SKM-1 (cell line): ENCODE data around the gene RBM17.
A peak's percentile ranks its signal among the peaks of the same experiment; 100 is the strongest.
"Not testable (repeated sequence)": the region's sequence is repeated elsewhere in the genome, so short reads cannot be mapped to it uniquely, and the experiment has no call there.

Source experiments
- DNase-seq: peaks from one replicate; lab custom pipeline; 2025; ENCODE audit not compliant: unreplicated experiment; lab: John Stamatoyannopoulos, UW

RBM17 gene

DNA sequence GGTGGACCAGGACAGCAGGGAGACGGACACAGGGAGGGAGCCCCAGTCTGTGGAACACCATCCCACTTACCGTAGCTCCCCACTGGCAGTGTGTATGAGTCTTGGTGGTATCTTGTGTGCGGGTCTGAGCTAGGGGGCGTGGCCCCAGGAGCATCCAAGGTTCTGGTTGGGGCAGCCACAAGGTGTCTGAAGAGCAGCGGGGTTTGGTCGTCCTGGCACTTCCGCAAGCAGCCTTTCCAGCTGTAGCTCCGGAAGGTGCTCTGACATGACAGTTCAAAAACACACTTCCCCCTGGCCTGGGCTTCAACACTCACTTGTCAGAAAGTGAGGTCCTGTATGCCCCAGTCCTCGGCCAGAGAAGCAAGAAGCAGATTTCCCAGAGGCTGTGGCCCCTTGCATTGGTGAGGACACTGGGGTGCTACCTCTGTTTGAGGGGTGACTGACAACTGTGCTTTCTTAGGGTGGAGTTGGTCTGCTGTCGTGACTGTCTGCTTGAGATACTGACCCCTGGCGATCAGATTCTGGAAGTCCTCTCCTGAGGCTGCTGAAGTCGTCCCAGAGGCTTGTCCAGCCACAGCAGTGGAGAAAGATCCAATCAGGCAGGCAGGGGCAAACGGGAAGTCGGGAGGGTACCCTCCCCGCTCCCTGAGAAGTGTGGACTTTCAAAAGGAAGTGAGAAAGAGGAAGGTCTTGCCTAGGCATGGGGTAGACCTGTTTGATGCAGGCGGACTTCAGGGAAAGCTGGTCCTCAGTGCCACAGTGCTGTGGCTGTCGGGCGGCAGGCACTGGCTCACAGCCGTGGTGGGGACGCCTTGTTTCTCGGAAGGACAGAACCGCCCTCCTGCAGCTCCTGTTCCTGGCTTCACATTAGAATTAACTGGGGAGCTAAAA, 62.5 kb downstream of the RBM17 start:
- peak; percentile 53 for DNase-seq

- DNase-seq: no peak
Observed at GRCh38 chr10:6153845-6154244, 65.0 kb downstream of the RBM17 start.

DNA sequence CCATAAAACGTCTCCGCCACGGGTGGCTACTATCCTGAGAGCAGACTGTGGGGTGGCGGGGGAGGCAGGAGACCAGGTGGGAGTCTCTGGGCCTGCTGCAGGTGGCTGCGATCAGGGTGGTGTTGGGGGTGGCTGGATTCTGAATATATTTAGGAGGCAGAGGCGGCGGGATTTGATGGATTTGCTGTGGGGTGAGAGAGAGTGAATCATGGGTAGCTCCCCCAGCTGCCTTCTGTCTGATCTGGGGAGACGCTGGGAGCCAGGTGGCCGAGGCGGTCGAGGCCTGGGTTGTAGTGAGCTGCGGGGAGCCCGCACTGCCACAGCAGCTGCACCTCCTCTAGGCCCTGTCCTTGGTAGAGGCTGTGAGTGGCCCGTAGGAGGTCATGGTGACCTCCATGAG, 65.7 kb downstream of the RBM17 start:
- DNase-seq: no peak

- DNase-seq: no peak
Observed at GRCh38 chr10:6158276-6158675, 69.4 kb downstream of the RBM17 start.

DNA sequence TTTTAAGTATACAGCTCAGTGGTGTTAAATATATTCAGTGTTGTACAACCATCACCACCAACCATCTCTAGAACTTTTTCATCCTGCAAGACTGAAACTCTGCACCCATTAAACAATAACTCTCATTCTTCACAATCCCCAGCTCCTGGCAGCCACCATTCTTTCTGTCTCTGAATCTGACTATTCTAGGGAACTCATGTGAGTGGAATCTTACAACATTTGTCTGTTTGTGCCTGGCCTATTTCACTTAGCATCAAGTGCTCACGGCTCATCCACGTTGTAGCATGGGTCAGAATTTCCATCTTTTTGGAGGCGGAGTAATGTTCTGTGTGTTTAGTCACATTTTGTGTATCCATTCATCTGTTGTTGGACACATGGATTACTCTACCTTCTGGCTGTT, 73.1 kb downstream of the RBM17 start:
- no peak for DNase-seq

DNA sequence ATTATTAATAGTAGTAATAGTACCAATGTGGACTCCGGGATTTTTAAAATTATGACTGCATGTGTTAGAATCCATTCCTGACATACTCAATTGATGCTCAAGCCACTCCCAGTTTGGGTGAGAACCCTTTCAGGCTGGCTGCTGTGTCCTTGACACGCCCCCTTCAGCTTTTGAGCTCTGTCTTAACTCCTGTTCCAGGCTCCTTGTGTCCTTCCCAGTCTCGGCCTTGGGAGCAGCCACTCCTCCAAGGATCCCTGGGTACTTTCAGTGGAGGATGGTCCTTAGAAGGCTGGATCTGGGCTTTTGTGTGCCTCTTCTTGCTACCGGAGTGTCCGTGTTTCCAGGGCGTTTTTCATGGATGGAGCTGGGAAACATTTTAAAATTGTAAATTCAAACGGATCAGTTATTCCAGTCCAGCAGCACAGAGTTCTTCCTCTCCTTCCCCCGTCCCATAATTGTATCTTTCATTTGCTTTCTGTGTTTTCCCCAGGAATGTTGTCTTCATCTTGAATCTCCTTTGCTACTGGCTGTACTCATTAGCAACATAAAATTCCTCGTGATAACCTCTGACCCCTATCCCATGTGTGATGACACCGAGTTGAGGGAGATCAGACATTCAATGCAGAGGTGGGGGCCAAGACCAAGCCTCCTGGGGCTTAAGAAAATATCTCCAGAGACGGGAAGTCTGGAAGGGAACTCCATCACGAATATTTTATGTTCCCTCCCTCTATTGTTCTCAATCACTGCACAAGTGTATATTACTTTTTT, 73.9 kb downstream of the RBM17 start:
- DNase-seq: no peak

DNA sequence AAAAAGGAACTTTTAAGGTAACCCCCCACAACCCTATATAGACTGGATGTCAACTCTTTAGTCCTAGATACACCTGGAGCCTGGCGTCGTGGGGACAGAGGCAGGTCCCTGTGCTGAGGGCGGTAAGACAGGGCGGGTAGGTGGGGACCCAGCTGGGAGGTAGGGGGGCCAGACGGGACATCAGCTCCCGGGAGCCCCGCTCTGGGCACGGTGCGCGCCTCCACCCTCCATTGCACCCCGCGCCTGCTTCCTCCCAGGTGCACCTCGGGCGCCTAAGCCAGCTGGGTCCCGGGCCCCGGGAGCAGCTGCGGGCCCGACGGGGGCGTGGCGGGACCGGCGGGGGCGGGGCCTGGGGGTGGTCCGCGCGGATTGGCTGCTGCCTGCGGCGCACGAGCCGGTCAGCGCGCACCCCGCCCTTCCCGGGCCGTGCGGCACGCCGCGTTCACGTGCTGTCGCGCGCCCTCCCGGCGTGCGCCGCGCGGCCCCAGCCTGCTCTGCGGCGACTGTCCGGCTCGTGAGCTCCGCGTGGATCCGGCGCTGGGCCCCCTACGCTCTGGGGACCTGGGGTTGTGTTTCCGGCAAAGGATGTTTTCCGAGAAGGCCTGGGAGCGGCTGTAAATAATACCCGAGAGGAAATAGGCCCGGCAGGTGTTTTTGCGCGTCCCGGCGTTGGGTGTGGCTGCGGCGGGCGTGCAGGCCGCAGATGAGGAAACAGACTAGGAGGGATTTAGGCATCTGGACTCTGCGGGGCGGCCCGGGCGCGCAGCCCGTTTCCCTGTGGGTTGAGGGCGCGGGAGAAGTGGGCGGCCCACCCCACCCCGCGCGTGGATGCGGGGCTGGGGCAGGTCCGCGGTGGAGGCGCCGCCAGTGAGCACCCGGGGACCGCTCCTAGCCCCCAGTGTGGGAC, 74.8 kb downstream of the RBM17 start:
- peak; percentile 9 for DNase-seq

DNA sequence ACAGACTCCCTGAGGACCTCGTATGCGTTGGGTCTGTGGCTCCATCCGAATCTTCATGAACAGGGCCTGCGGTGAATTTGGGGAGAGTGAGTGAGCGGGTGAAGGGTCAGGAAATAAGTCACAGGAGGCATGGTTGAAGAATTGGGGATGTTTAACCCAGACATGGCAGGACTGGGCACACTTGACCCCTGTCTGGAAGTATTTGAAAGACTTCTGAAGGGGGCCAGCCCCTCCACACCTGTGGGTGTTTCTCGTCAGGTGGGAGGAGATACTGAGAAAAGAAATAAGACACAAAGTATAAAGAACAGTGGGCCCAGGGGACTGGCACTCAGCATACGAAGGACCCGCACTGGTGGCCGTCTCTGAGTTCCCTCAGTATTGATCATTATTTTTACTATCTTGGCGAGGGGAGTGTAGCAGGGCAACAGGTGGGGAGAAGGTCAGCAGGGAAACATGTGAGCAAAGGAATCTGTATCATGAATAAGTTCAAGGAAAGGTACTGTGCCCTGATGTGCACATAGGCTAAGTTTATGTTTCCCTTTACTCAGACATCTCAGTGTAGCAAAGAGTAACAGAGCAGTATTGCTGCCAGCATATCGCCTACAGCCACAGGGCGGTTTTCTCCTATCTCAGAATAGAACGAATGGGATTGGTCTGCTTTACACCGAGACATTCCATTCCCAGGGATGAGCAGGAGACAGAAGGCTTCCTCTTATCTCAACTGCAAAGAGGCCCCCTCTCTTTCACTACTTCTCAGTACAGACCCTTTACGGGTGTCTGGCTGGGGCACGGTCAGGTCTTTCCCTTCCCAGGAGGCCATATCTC, 75.6 kb downstream of the RBM17 start:
- no peak for DNase-seq

DNA sequence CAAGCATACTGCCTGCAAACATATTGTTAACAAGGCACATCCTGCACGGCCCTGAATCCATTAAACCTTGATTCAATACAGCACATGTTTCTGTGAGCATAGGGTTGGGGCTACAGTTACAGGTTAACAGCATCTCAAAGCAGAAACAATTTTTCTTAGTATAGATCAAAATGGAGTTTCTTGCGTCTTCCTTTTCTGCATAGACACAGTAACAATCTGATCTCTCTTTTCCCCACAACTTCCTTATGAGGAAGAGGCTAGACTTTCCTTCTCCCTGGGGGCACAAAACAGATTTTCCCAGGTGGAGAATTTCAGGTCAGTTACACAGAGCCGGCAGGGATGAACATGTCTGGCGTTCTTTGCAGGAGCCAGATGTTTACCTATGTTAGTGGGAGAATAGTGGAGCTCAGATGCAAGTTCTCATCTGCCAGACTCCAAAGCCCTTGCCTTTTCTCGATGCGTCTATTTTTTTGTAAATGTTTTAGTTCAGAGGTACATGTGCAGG, 76.4 kb downstream of the RBM17 start:
- DNase-seq: no peak

- not testable (repeated sequence) for DNase-seq
Observed at GRCh38 chr10:6165933-6166332, 77.1 kb downstream of the RBM17 start.
